HG03066 (cell line): ENCODE measurements around the gene AHCY.
"Not testable (repeated sequence)": the region's sequence is repeated elsewhere in the genome, so short reads cannot be mapped to it uniquely, and the experiment has no call there.

Source experiments
- ATAC-seq: cut with Tn5 transposase; IDR thresholded peaks from one replicate; pipeline ENCODE4 v1.9.1; 2021; ENCODE audit warnings: low read depth; ENCODE audit not compliant: unreplicated experiment

The AHCY gene

DNA sequence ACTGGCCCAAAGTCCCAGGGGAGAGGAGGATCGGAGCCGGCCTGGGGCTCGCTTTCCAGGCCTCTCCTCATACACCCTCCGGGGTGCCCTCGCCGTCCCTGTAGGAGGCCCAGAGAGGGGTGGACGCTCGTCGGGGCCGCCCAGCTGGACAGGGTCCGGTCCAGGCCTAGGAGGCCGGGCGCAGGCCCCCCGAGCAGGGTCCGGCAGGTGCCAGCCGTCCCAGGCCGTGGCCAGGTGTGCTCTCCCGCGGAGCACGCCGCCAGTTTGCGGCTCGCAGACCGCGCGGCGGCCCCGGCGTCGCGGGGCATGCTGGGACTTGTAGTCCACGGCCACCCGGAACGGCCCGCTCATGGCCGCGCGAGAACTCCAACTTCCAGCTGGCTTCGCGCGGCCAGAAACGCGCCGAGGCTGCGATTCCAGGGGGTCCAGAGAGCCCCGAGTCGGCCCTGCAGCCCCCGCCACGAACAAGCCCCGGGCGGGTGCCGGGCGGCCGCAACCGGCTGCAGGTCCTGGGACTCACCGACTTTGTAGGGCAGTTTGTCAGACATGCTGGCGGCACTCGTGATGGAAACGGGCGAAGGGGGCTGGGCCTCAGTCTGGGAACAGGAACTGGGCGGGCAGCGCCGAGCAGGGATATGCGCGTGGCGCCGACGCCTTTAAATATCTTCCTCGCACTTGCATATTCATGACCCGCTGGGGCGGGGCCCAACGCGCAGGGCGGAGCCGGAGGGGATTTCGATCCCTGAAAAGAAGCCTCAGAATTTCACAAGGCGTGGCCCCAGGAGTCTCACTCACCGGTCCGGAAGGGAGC, at the start of gene AHCY:
AHCY (minus strand) TSS at position 633 of the 811 bp plus-strand sequence; CDS start at position 548, 85 bp downstream.
- peak; percentile 81 for ATAC-seq

DNA sequence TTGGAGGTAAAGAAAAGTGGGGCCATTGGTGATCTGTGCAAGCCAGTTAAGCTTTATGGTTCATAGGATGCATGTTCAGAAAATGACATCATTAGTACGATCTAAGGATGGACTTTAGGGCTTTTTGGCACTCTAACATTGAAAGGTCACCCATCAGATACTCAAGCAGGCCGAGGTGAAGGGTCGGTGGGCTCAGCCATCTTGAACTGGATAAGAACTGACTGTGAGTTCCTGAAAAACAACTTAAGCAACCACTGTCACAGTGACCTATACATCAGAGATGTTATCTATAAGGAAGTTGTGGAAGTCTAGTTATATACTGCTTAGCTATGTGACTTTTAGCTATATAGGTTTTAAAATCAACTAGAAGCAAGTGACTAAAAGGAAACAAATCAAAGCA, 46.9 kb upstream of the AHCY start:
- no peak for ATAC-seq

DNA sequence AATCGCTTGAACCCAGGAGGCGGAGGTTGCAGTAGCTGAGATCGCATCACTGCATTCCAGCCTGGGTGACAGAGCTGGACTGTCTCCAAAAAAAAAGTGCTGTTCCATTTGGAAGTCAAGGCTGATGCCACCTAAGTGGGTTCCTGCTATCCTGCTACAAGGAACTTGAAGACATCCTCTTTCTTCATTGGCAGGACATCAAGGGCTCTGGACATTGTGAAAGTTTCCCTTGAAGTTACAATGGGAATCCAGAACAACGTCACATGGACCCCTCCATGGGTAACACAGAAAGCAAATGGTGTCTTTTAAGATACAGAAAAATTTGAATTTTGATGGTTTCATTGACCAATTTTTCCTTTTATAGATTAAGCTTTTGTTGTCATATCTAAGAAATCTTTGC, 44.4 kb upstream of the AHCY start:
- ATAC-seq, result no peak

GRCh38 chr20:34346533-34346865, 43.3 kb upstream of the AHCY start:
- ATAC-seq, result not testable (repeated sequence)

GRCh38 chr20:34345839-34346532, 42.8 kb upstream of the AHCY start:
- not testable (repeated sequence) for ATAC-seq

GRCh38 chr20:34345402-34345736, 42.2 kb upstream of the AHCY start:
- ATAC-seq, result no peak

DNA sequence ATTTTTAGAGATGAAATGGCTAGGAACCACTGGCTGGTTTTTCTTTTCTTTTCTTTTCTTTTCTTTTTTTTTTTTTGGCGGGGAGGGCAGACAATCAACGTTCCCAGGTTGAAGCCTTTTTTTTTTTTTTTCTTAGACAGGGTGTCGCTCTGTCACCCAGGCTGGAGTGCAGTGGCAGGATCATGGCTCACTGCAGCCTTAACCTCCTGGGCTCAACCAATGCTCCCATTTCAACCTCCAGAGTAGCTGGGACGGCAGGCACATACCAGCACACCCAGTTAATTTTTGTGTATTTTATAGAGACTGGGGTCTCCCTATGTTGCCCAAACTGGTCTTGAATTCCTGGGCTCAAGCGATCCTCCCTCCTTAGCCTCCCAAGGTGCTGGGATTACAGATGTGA, 41.1 kb upstream of the AHCY start:
- ATAC-seq, result no peak

DNA sequence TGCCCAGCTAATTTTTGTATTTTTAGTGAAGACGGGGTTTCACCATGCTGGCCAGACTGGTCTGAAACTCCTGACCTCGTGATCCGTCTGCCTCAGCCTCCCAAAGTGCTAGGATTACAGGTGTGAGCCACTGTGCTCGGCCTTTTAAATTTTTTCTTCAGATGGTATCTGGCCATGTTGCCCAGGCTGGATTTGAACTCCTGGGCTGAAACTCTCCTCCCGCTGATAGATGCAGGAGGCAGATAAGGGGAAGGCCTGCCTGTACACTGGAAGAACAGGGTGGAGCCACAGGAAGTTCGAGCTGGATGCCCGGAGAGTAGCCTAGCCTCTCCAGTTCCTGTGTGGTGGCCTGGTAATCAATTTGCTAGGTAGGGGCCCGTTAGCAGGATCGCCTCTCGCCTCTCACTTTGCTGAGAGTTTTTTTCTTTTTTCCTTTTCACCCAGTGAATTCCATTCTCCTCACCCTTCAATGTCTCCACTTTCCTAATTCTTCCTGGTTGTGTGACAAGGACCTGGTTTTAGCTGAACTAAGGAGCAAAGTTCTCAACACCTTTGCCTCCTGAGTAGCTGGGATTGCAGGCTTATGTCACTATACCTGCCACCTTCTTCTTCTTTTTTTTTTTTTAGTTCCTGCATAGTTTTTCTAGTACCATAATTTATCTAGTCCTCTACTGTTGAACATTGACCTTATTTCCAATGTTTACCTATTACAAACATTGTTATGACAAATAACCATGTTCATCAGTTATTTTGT, 40.5 kb upstream of the AHCY start:
- no peak for ATAC-seq

DNA sequence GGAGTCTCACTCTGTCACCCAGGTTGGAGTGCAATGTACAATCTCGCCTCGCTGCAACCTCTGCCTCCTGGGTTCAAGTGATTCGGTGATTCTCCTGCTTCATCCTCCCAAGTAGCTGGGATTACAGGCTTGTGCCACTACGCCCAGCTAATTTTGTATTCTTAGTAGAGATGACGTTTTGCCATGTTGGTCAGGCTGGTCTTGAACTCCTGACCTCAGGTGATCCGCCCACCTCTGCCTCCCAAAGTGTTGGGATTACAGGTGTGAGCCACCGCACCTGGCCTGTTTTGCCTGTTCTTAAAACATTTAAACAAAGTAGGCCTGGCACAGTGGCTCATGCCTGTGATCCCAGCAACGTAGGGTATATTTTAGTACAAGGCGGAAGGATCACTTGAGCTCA, 38.0 kb upstream of the AHCY start:
- not testable (repeated sequence) for ATAC-seq

DNA sequence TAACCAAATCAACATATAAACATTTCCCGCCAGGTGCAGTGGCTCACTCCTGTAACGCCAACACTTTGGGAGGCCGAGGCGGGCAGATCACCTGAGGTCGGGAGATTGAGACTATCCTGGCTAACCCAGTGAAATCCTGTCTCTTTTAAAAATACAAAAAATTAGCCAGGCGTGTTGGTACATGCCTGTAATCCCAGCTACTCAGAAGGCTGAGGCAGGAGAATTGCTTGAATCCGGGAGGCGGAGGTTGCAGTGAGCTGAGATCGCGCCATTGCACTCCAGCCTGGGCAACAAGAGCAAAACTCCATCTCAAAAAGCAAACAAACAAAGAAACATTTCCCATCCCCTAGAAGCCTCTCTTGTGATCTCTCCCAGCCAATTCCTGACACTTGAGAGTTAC, 37.6 kb upstream of the AHCY start:
- not testable (repeated sequence) for ATAC-seq

DNA sequence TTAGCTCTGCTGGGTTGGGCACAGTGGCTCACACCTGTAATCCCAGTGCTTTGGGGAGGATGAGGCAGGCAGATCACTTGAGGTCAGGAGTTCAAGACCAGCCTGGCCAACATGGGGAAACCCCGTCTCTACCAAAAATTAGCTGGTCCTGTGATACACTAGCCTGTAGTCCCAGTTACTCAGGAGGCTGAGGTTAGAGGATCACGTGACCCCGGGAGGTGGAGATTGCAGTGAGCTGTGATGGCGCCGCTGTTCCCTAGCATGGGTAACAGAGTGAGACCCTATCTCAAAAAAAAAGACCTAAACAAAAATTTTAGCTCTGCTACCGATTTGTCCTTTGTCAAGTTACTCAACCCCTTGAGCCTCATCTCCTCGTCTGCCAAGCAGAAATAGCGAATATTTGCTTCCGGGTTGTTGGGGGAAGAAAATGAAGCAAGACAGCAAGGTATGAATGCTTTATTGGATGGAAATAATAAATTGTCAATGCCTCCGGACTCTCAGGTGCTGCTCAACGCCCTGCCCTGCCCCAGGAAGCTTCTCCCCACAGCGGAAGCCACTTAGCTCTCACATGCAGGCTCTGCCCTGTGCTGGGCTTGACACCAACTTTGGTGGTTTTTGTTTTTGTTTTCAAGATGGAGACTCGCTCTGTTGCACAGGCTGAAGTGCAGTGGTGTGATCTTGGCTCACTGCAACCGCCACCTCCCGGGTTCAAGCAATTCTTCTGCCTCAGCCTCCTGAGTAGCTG, 35.0 kb upstream of the AHCY start:
- ATAC-seq, result no peak

DNA sequence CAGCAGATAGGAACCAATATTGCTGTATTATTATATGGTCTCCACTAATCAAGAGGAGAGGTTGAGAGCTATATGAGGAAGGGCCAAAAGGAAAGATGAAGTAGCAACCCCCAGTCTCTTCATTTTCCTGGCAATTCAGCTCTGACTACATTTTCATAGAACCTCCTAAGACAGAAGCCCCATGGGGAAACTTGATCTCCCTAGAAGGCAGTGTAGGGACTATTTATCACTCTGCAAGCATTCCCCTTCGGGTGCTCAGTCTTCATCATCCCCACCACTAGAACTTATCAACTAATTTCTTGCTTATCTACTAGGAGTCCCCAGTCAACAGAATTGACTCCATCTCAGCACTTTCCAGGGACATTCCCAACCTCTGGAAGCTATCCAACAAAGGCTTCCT, 34.4 kb upstream of the AHCY start:
- ATAC-seq, result no peak

DNA sequence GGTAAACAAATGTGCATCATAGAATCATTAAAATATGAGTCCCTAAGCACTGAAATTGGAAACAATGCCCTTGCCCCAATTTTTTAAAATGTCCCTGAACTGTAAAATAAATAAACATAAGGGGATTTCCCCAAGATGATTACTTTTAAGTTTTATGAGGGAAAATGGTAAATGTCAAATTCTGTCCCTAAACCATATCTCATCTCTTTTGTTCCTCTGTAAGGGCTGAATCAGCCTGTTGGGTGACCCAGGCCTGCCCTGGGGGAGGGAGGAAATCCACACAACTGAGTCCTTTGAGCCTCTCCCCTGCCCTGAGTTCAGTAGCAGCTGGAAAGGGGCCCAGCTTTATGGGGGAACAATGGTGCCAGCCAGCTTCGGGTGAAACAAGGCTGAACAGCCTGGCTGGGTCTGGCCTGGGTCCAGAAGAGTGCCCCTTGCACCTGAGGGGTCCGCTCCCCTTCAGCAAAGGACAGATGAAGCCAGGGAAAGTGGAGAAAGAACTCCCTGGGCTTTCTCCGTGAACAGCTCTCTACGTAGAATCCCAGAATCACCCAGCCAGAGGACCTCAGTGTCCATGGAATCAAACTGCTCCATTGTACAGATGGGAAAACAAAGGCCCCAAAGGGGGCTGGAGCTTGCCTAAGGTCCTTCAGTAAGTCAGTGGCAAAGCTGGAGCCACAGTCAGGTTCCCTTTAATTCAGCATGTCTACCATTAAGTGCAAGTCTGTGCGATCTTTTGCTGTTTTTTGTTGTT, 31.7 kb upstream of the AHCY start:
- ATAC-seq, result no peak

- ATAC-seq, result no peak
Observed at GRCh38 chr20:34333786-34334185, 30.6 kb upstream of the AHCY start.

GRCh38 chr20:34332262-34332920, 29.2 kb upstream of the AHCY start:
- no peak for ATAC-seq

GRCh38 chr20:34331838-34332237, 28.7 kb upstream of the AHCY start:
- ATAC-seq, result no peak

DNA sequence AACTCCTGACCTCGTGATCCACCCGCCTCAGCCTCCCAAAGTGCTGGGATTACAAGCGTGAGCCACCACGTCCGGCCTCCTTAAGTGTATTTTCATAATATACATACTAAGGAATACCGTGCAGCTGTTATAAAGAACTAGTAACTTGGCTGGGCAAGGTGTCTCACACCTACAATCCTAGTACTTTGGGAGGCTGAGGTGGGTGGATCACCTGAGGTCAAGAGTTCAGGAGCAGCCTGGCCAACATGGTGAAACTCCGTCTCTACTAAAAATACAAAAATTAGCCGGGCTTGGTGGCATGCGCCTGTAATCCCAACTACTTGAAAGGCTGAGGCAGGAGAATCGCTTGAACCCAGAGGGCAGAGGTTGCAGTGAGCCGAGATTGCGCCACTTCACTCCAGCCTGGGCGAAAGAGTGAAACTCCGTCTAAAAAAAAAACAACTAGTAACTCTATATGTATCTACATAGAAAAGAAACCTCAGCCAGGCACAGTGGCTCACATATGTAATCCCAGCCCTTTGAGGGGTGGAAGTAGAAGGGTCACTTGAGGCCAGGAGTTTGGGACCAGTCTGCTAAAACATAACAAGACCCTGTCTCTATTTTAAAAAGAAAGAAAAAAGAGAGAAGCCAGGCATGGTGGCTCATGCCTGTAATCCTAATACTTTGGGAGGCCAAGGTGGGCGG, 27.8 kb upstream of the AHCY start:
- not testable (repeated sequence) for ATAC-seq

DNA sequence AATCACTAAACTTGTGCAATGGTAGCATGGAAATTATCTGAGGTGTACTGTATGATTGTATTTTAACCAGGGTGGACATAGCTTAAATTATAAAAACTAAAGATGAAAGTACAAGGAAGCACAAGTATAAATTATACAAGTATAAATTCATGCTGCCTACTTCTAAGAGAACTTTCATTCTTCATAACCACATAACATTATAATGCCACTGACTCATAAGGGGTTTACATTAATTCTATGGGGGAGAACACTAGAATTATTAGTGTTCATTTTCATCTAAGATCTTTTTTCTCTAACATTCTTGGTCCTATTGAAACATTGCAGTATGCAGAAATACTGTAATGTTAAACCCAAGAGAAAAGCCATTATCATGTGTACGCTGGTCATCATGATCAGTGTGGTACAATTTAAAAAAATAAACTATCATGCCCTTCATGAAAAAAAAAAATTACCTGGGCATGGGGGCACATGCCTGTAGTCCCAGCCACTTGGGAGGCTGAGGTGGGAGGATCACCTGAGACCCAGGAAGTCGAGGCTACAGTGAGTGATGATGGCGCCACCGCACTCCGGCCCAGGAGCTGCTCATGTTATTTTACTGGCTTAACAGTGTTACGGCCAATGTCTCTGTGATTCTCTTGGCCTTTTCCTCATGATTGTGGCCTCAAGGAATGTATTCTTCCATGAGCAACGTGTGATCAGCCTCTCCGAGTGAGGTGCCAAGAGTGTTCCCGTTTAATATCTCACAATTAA, 25.9 kb upstream of the AHCY start:
- no peak for ATAC-seq
